ENCODE measurements around the gene HIP1R.

HIP1R gene

GRCh38 chr12:122860854-122861586, 25.8 kb downstream of the HIP1R start:
- no peak for DNase-seq (ENCODE audit: low read depth in 2 of 2)

- no peak for DNase-seq (ENCODE audit: low read depth in 2 of 2)
These were observed 26.3 kb downstream of the HIP1R start for GRCh38 chr12:122861587-122861970.

GRCh38 chr12:122862110-122862634, 26.9 kb downstream of the HIP1R start:
- DNase-seq (ENCODE audit: low read depth in 2 of 2), result no peak

GRCh38 chr12:122862872-122863701, 27.8 kb downstream of the HIP1R start:
- DNase-seq (ENCODE audit: low read depth in 2 of 2), result no peak

GRCh38 chr12:122864894-122865253, 29.6 kb downstream of the HIP1R start:
- DNase-seq (ENCODE audit: low read depth in 2 of 2), result no peak

GRCh38 chr12:122865268-122866231, 30.3 kb downstream of the HIP1R start:
- no peak for DNase-seq (ENCODE audit: low read depth in 2 of 2)

- no peak for DNase-seq (ENCODE audit: low read depth in 2 of 2)
These were observed 31.1 kb downstream of the HIP1R start for GRCh38 chr12:122866379-122866778.

- DNase-seq (ENCODE audit: low read depth in 2 of 2), result no peak
These were observed 31.8 kb downstream of the HIP1R start for GRCh38 chr12:122866950-122867607.

- DNase-seq (ENCODE audit: low read depth in 2 of 2), result no peak
These were observed 32.6 kb downstream of the HIP1R start for GRCh38 chr12:122867691-122868461.

GRCh38 chr12:122868471-122869177, 33.4 kb downstream of the HIP1R start:
- no peak for DNase-seq (ENCODE audit: low read depth in 2 of 2)

- no peak for DNase-seq (ENCODE audit: low read depth in 2 of 2)
These were observed 34.1 kb downstream of the HIP1R start for GRCh38 chr12:122869207-122869973.

GRCh38 chr12:122870163-122870842, 35.0 kb downstream of the HIP1R start:
- DNase-seq (ENCODE audit: low read depth in 2 of 2), result no peak

- DNase-seq (ENCODE audit: low read depth in 2 of 2), result no peak
These were observed 35.8 kb downstream of the HIP1R start for GRCh38 chr12:122870867-122871664.

- DNase-seq (ENCODE audit: low read depth in 2 of 2), result peak; percentile 36 to 70
These were observed 36.9 kb downstream of the HIP1R start for GRCh38 chr12:122871851-122872780.

GRCh38 chr12:122872815-122873361, 37.6 kb downstream of the HIP1R start:
- no peak for DNase-seq (ENCODE audit: low read depth in 2 of 2)

GRCh38 chr12:122873540-122873939, 38.3 kb downstream of the HIP1R start:
- no peak for DNase-seq (ENCODE audit: low read depth in 2 of 2)
